ENCODE measurements around the gene UBTF. TPM values are rescaled to one million over a fixed set of nuclear protein-coding genes. Genes with fewer than 3 reads are reported as not detected.

The UBTF gene
- total RNA-seq, 1 donor from 2014 or later, result 63.8 TPM

DNA sequence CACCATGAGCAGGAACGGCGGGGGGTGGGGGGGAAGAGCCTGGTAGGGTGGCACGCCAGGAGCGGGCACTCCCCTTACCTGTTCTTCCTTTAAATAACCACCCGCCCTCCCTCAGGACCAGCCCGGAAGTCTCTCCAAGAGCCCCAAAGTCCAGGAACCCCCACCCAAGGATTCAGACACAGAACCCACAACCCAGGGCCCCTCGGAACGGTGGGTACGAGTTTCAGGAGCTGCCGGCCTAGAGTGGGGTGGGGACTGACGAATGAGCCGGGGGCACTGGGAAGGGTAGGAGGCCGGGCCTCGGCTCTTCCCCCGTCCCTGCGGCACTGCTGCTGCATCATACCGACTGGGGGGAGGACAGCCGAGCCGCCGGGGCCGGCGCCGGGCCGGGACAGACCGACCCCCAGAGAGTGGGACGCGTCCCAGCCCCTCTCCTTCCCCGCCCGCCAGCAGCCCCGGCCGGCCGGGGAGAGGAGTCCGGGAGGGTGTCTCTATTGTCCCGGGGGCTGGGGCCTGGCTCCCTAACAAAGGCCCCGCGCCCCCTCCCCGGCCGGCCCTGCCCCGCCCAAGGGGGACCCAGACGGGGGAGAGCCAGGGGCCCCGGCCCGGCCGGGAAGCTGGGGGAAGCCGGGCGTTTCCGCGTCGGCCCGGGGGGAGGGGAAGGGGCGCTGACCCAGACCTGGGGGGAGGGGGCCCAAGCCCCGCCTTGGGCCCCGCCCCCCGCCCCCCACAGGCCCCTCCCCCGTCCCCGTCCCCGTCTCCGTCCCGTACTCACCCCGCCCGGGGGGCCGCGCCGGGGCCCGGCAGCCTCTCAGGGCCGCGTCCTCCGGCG, 20.5 kb downstream of the UBTF start:
- Mint-ChIP-seq H3K27me3 (ENCODE audit: unreplicated experiment) (peaks cover 19% of the 10 kb centered on the region), H3K9me3 (ENCODE audit: unreplicated experiment) (no peaks in the 10 kb centered on the region), H3K36me3 (ENCODE audit: low read depth, unreplicated experiment) (peaks cover 27% of the 10 kb centered on the region), H3K27ac (ENCODE audit: unreplicated experiment) (peak overlapping the region; percentile 91), H3K4me3 (ENCODE audit: unreplicated experiment) (peak overlapping the region; percentile 82), H3K4me1 (ENCODE audit: unreplicated experiment) (peaks cover 41% of the 10 kb centered on the region)
- TF ChIP-seq, protein P1, sequence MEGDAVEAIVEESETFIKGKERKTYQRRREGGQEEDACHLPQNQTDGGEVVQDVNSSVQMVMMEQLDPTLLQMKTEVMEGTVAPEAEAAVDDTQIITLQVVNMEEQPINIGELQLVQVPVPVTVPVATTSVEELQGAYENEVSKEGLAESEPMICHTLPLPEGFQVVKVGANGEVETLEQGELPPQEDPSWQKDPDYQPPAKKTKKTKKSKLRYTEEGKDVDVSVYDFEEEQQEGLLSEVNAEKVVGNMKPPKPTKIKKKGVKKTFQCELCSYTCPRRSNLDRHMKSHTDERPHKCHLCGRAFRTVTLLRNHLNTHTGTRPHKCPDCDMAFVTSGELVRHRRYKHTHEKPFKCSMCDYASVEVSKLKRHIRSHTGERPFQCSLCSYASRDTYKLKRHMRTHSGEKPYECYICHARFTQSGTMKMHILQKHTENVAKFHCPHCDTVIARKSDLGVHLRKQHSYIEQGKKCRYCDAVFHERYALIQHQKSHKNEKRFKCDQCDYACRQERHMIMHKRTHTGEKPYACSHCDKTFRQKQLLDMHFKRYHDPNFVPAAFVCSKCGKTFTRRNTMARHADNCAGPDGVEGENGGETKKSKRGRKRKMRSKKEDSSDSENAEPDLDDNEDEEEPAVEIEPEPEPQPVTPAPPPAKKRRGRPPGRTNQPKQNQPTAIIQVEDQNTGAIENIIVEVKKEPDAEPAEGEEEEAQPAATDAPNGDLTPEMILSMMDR (IDR thresholded peaks at IDR 0.05; ENCODE audit: unreplicated experiment), result no peak
- DNase-seq (ENCODE audit: low spot score), result peak; percentile 77

DNA sequence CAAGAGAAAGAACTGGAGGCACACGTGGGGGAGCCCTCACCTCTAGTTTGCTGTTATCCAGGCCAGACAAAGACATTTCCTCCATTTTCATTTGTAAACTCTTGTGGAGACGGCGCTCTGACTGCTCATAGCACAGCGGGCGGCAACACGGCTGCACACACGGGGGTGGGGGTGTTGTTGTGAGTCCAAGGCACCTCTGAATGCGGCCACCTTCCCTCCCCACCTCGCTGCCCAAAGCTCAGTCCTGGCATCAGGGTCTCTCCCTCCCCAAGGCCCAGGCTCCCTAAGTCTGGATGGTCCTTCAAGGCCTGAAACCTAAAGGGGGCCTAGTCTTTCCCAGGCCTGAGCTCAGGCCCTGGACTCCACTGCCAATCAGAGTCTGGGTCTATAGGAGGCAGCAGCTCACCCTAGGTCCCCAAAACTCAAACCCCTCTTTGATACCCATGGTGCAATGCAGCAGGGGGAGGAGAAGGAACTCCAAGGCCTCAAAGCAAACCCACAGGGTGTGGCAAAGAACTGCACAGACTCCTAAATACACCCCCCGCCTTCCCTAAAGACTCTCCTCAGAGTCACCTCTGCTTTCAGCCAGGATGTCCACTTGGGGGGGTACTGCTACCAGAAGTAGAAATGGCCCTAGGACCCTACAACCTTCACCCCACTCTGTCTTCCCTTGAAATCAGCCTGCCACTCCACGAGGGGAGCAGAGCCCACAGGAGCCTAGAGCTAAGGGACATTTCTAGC, 21.3 kb downstream of the UBTF start:
- H3K27me3 Mint-ChIP-seq (ENCODE audit: unreplicated experiment), result peaks cover 17% of the 10 kb centered on the region
- peaks cover 27% of the 10 kb centered on the region for H3K36me3 Mint-ChIP-seq (ENCODE audit: low read depth, unreplicated experiment)
- TF ChIP-seq, protein P1 (IDR thresholded peaks at IDR 0.05; ENCODE audit: unreplicated experiment), result no peak
- no peaks in the 10 kb centered on the region for H3K9me3 Mint-ChIP-seq (ENCODE audit: unreplicated experiment)
- peak overlapping the region; percentile 82 for H3K4me3 Mint-ChIP-seq (ENCODE audit: unreplicated experiment)
- H3K4me1 Mint-ChIP-seq (ENCODE audit: unreplicated experiment), result peaks cover 35% of the 10 kb centered on the region
- no peak for DNase-seq (ENCODE audit: low spot score)
- peak overlapping the region; percentile 91 for H3K27ac Mint-ChIP-seq (ENCODE audit: unreplicated experiment)

DNA sequence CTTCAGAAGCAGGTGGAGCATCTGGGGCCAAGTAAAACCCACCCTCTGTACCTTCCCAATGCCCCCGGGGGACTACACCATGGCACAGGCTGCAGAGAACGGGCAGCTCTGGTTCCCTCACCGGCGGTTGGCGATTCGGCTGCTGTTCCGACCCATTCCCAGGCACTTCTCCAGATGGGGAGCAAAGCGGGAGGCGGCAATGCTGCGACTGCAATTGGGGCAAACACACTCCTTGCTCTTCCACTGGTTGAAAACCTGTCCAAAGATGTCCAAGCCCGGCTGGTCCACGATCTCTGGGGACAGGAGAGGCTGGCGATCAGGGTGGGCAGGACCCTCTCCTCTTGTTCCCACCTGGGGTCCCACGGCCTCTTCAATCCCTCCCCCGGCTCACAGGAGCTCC, 22.4 kb downstream of the UBTF start:
- Mint-ChIP-seq H3K36me3 (ENCODE audit: low read depth, unreplicated experiment) (peaks cover 27% of the 10 kb centered on the region), H3K4me1 (ENCODE audit: unreplicated experiment) (peaks cover 35% of the 10 kb centered on the region), H3K27ac (ENCODE audit: unreplicated experiment) (peak overlapping the region; percentile 91), H3K27me3 (ENCODE audit: unreplicated experiment) (peaks cover 17% of the 10 kb centered on the region), H3K4me3 (ENCODE audit: unreplicated experiment) (peak overlapping the region; percentile 82), H3K9me3 (ENCODE audit: unreplicated experiment) (no peaks in the 10 kb centered on the region)
- TF ChIP-seq, protein P1 (IDR thresholded peaks at IDR 0.05; ENCODE audit: unreplicated experiment), result no peak
- no peak for DNase-seq (ENCODE audit: low spot score)

DNA sequence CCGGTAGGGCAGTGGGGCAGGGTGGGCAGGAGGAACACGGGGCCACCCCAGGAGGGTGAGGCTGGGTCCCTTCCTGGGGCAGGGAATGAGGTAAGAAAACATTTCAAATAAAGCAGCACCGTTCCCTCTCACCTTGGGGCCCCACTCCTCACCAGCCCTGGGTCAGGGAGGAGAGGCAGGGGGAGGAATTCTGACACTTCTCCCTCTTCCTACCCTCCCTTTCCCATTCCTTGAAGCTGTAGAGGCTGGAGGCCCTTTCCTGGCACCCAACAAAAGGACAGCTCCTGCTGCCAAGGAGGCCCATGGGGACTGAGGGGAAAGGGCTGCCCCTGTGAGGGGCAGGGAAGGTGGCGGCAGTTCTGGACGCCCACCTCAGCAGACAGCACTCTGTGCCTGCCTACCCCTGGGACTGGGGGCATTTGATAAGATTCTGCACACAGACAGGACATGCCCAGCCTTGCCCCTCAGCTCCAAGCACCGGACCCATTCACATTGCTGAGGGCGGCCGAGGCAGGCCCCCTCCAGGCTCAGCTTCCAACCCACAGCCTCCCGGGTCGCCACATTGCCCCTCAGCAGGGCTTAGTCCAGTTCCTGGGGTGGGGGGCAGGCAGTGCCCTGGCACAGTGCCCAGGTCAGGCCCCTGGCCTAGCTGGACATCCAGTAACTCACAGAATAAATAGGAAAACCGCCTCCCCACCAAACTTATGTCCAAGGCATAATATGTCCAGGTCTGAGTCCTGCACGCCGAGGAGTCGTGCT, 26.0 kb downstream of the UBTF start:
- TF ChIP-seq, protein P1 (IDR thresholded peaks at IDR 0.05; ENCODE audit: unreplicated experiment), result no peak
- Mint-ChIP-seq H3K36me3 (ENCODE audit: low read depth, unreplicated experiment) (peaks cover 35% of the 10 kb centered on the region), H3K27ac (ENCODE audit: unreplicated experiment) (no peak overlapping the region), H3K9me3 (ENCODE audit: unreplicated experiment) (no peaks in the 10 kb centered on the region), H3K4me1 (ENCODE audit: unreplicated experiment) (peaks cover 27% of the 10 kb centered on the region), H3K4me3 (ENCODE audit: unreplicated experiment) (no peak overlapping the region), H3K27me3 (ENCODE audit: unreplicated experiment) (peaks cover 11% of the 10 kb centered on the region)
- no peak for DNase-seq (ENCODE audit: low spot score)
